OCI-LY7 (cell line): ENCODE measurements around the gene ADARB2. TPM values are rescaled to one million over a fixed set of nuclear protein-coding genes. Genes with fewer than 3 reads are reported as not detected.

Source experiments
- BruUV-seq: library from RNA; stranded (reverse); fragments of 400-500 nt; replicated peaks from 2 replicates; lab custom pipeline; 2021; lab: Mats Ljungman, UMichigan
- CTCF ChIA-PET: fragments of 300-600 bp; sonication (Branson Sonifier 250); formaldehyde crosslinking; loops from one replicate; lab custom pipeline; 2022; ENCODE audit warnings: antibody characterized with exemption; ENCODE audit not compliant: unreplicated experiment; lab: Charles Lee
- POLR2A ChIA-PET: fragments of 300-600 bp; sonication (Branson Sonifier 250); formaldehyde crosslinking; loops from one replicate; lab custom pipeline; 2022; ENCODE audit warnings: antibody characterized with exemption; lab: Charles Lee
- DNase-seq: peaks from one replicate; pipeline ENCODE4 v3.0.0-alpha.2; 2015; ENCODE audit warnings: low spot score
- H2AFZ ChIP-seq: fragments of 200-600 bp; sonication (generic), shearing (Covaris generic); 2 replicates; pipeline ENCODE4 v1.6.1; 2014; ENCODE audit warnings: mild to moderate bottlenecking, antibody characterized with exemption, low read length, moderate library complexity
- H3K27ac ChIP-seq: fragments of 200-600 bp; sonication (generic); 2 replicates; pipeline ENCODE4 v1.5.1; 2014; ENCODE audit warnings: mixed run types, low read depth, mild to moderate bottlenecking, moderate library complexity, low read length, inconsistent platforms; ENCODE audit not compliant: poor library complexity, severe bottlenecking
- H3K36me3 ChIP-seq: fragments of 200-600 bp; sonication (generic); 2 replicates; pipeline ENCODE4 v1.6.1; 2014; ENCODE audit warnings: mild to moderate bottlenecking, antibody characterized with exemption, low read length, moderate library complexity, mixed read lengths; ENCODE audit not compliant: insufficient read depth
- H3K4me1 ChIP-seq: fragments of 200-600 bp; sonication (generic); 2 replicates; pipeline ENCODE4 v1.5.1; 2014; ENCODE audit warnings: mild to moderate bottlenecking, low read length; ENCODE audit not compliant: insufficient read depth, poor library complexity, severe bottlenecking
- H3K4me2 ChIP-seq: fragments of 200-600 bp; sonication (generic); 2 replicates; pipeline ENCODE4 v1.6.1; 2014; ENCODE audit warnings: mild to moderate bottlenecking, low read length
- H3K4me3 ChIP-seq: fragments of 200-600 bp; sonication (generic); 2 replicates; pipeline ENCODE4 v1.5.1; 2014; ENCODE audit warnings: mild to moderate bottlenecking, low read depth, low read length; ENCODE audit not compliant: poor library complexity, severe bottlenecking
- H3K79me2 ChIP-seq: fragments of 200-600 bp; sonication (generic); 2 replicates; pipeline ENCODE4 v1.6.1; 2016; ENCODE audit warnings: low read depth, mild to moderate bottlenecking, low read length, moderate library complexity, mixed read lengths; ENCODE audit not compliant: insufficient read depth
- H3K9me2 ChIP-seq: fragments of 200-600 bp; sonication (generic); 2 replicates; pipeline ENCODE4 v1.6.1; 2016; ENCODE audit warnings: mild to moderate bottlenecking, low read length, mixed read lengths; ENCODE audit not compliant: insufficient read depth
- H3K9me3 ChIP-seq: fragments of 200-600 bp; sonication (generic); 2 replicates; pipeline ENCODE4 v1.6.1; 2014; ENCODE audit warnings: mild to moderate bottlenecking, mixed run types, low read length, mixed read lengths
- H4K20me1 ChIP-seq: fragments of 200-600 bp; sonication (generic); 2 replicates; pipeline ENCODE4 v1.6.1; 2014; ENCODE audit warnings: mild to moderate bottlenecking, antibody characterized with exemption, low read length, moderate library complexity, mixed read lengths; ENCODE audit not compliant: insufficient read depth
- EZH2phosphoT487 ChIP-seq: fragments of 200-600 bp; sonication (generic); IDR thresholded peaks from 2 replicates; pipeline ENCODE4 v1.6.1; 2018; ENCODE audit warnings: low read depth, borderline replicate concordance, mild to moderate bottlenecking, mixed run types, antibody characterized with exemption, low read length, moderate library complexity, mixed read lengths
- intact Hi-C: fragments of 100-400 bp; cut with micrococcal nuclease; formaldehyde crosslinking; loops from one replicate; pipeline ENCODE4 v1.10.0; 2022; ENCODE audit not compliant: unreplicated experiment
- total RNA-seq, 2 experiments: library from RNA; depleted of rRNA in 1 of 2; stranded (reverse); fragments of >200 nt in 1 of 2; shearing (Covaris generic) in 1 of 2; gene quantifications; 2 replicates each; pipeline ENCODE4 v1.2.3, GENCODE V29; 2014 to 2022
- TF ChIP-seq, protein P1 (sequence below): fragments of 200-600 bp; sonication (generic); conservative IDR thresholded peaks from 2 replicates; pipeline ENCODE4 v1.5.1; 2014; ENCODE audit warnings: mild to moderate bottlenecking, antibody characterized with exemption, low read length, moderate library complexity, mixed read lengths

ADARB2 gene
- total RNA-seq, 2 experiments from 2014 or later, result 0.03 TPM; not detected in 1

- TF ChIP-seq EZH2phosphoT487, result no peak
- TF ChIP-seq, protein P1, sequence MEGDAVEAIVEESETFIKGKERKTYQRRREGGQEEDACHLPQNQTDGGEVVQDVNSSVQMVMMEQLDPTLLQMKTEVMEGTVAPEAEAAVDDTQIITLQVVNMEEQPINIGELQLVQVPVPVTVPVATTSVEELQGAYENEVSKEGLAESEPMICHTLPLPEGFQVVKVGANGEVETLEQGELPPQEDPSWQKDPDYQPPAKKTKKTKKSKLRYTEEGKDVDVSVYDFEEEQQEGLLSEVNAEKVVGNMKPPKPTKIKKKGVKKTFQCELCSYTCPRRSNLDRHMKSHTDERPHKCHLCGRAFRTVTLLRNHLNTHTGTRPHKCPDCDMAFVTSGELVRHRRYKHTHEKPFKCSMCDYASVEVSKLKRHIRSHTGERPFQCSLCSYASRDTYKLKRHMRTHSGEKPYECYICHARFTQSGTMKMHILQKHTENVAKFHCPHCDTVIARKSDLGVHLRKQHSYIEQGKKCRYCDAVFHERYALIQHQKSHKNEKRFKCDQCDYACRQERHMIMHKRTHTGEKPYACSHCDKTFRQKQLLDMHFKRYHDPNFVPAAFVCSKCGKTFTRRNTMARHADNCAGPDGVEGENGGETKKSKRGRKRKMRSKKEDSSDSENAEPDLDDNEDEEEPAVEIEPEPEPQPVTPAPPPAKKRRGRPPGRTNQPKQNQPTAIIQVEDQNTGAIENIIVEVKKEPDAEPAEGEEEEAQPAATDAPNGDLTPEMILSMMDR, result no peak
- Histone ChIP-seq H3K4me3 (no peak overlapping the region), H2AFZ (no peak overlapping the region), H3K79me2 (no peaks in the 10 kb centered on the region), H3K9me2 (no peaks in the 10 kb centered on the region), H3K27ac (no peak overlapping the region), H3K9me3 (no peaks in the 10 kb centered on the region), H3K4me1 (no peaks in the 10 kb centered on the region), H4K20me1 (no peaks in the 10 kb centered on the region), H3K36me3 (no peaks in the 10 kb centered on the region), H3K4me2 (no peak overlapping the region)
- ChIA-PET CTCF (interaction anchor here (0.8 kb wide), 1 partner anchor 103 kb away, joined by 3 read pairs; no protein-coding TSS in a partner anchor), POLR2A (no interaction called here)
- intact Hi-C loops, result no loop called here
- no peak for DNase-seq
- BruUV-seq, result no TSS peak
These were observed 582.6 kb downstream of the ADARB2 start for GRCh38 chr10:1154531-1155295.

DNA sequence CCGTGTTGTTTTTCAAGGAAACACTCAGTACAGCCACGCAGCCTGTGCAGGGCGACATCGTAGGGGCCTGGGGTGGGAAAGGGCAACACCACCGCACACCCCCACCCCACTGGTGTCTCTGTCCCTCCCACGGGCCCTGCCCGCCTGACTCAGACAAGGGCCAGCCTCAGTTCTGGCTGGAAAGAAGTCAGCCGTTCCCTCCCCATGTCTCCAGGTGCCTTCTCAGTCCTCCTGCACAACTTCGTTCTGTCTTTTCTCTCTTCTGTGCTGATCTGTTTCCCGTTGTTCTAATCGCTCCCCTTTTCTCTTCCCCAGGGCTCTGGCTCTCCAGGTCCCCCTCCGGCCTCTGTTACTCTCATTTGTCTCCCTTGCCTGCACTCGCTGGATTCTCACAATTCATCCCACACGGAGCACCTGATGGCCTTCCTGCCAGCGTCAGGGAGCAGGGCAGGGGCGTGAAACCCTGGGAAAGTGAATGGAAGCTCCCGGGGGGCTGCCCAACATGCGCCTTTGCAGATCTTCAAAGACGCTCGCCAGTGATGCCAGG lies 583.4 kb downstream of the ADARB2 start:
- intact Hi-C loops, result no loop called here
- Histone ChIP-seq H4K20me1 (no peaks in the 10 kb centered on the region), H3K4me3 (no peak overlapping the region), H3K4me1 (no peaks in the 10 kb centered on the region), H3K4me2 (no peak overlapping the region), H3K36me3 (no peaks in the 10 kb centered on the region), H3K9me3 (no peaks in the 10 kb centered on the region), H3K79me2 (no peaks in the 10 kb centered on the region), H3K9me2 (no peaks in the 10 kb centered on the region), H3K27ac (no peak overlapping the region), H2AFZ (no peak overlapping the region)
- POLR2A ChIA-PET, result no interaction called here
- DNase-seq, result no peak
- TF ChIP-seq, protein P1, result no peak
- no peak for TF ChIP-seq EZH2phosphoT487
- CTCF ChIA-PET, result no interaction called here
- no TSS peak for BruUV-seq
